DMS53 treated with DMSO at 0.1 percent for 48 hours (cell line): Measurements from ENCODE around the gene FIZ1.

Experiments used
- DNase-seq: peaks from one replicate; lab custom pipeline; 2025; ENCODE audit not compliant: unreplicated experiment; lab: John Stamatoyannopoulos, UW

The FIZ1 gene

GRCh38 chr19:55544776-55545439 is 54.4 kb downstream of the FIZ1 start:
- DNase-seq: no peak

DNA sequence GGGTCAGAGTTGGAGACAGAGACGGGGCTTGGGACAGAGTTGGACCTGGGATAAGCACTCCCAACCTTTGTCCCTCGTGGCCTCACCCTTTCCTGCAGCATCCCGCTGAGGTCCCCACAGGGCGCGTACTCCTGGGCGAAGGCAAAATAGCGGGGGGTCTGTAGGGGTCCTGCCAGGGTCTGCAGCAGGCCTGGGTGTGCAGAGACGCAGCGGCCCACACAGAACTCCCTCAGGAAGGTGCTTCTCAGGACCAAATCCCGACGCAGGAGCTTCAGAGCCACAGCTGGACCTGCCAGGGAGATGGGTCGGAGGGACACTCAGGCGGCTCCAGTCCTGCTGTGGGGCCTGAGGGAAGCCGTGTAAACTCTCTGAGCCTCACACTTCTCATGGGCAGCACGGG is 55.3 kb downstream of the FIZ1 start:
- no peak for DNase-seq

- no peak for DNase-seq
These were observed 55.8 kb downstream of the FIZ1 start for GRCh38 chr19:55543567-55543966.

DNA sequence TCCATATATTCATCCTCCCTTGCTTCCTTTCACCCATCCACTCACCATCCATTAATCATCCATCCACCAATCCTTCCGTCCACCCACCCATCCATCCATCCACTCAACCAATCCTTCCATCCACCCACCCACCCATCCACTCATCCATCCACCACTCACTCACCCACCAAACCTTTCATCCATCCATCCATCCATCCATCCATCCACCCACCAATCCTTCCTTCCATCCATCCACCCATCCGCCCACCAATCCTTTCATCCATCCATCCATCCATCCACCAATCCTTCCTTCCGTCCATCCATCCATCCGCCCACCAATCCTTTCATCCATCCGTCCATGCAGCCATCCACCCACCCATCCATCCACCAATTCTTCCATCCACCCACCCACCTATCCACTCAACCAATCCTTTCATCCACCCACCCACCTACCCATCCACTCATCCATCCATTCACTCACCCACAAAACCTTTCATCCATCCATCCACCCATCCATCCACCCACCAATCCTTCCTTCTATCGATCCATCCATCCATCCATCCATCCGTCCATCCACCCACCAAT is 56.9 kb downstream of the FIZ1 start:
- no peak for DNase-seq
